Smooth muscle cell of the coronary artery (primary cell): Measurements from ENCODE around the gene CBX7. TPM values are rescaled to one million over a fixed set of nuclear protein-coding genes. Genes with fewer than 3 reads are reported as not detected.

Source experiments
- total RNA-seq: library from RNA; depleted of rRNA; stranded (reverse); fragments of >200 nt; gene quantifications from 2 replicates; pipeline ENCODE4 v1.2.3, GENCODE V29; 2014; ENCODE audit warnings: low replicate concordance

The CBX7 gene
- 1.6 and 9.8 TPM in 2 replicates for total RNA-seq

GRCh38 chr22:39152511-39153219 lies at the start of gene CBX7:
CBX7 (minus strand) TSS chr22:39152680; CDS start chr22:39152444, 236 bp downstream.

GRCh38 chr22:39097098-39098020 lies 55.1 kb downstream of the CBX7 start, which contains the start of gene APOBEC3H:
APOBEC3H (plus strand) TSS chr22:39097244; CDS start chr22:39100279, 3,035 bp downstream.

Other genes with a start within 250 kb of the CBX7 start
- not detected in 2 replicates for gene APOBEC3A, start 195.1 kb downstream of the CBX7 start, total RNA-seq
- 0.82 and 1.6 TPM in 2 replicates for gene APOBEC3B, start 170.3 kb downstream of the CBX7 start, total RNA-seq
- 5.4 and 6.0 TPM in 2 replicates for gene APOBEC3C, start 138.4 kb downstream of the CBX7 start, total RNA-seq
- gene APOBEC3D, start 131.6 kb downstream of the CBX7 start, total RNA-seq = 0.60 and 4.8 TPM in 2 replicates
- 5.3 and 8.1 TPM in 2 replicates for gene APOBEC3F, start 111.8 kb downstream of the CBX7 start, total RNA-seq
- 8.6 and 9.1 TPM in 2 replicates for gene APOBEC3G, start 75.4 kb downstream of the CBX7 start, total RNA-seq
- gene APOBEC3H, start 55.4 kb downstream of the CBX7 start, total RNA-seq = 0.70 TPM in 1 of 2 replicates, not detected in the other
- 0.70 and 13.7 TPM in 2 replicates for gene PDGFB, start 92.3 kb upstream of the CBX7 start, total RNA-seq
- gene RPL3, start 166.9 kb upstream of the CBX7 start, total RNA-seq = 3,988 and 6,455 TPM in 2 replicates
- gene SYNGR1, start 197.3 kb upstream of the CBX7 start, total RNA-seq = 17.3 and 23.6 TPM in 2 replicates
- gene TAB1, start 247.1 kb upstream of the CBX7 start, total RNA-seq = 11.4 and 18.1 TPM in 2 replicates